GM21447 (cell line): Measurements from ENCODE around the gene VSIG1.

ENCODE experiments used
- ATAC-seq: cut with Tn5 transposase; IDR thresholded peaks from one replicate; pipeline ENCODE4 v1.9.1; 2021; ENCODE audit not compliant: unreplicated experiment

The VSIG1 gene

DNA sequence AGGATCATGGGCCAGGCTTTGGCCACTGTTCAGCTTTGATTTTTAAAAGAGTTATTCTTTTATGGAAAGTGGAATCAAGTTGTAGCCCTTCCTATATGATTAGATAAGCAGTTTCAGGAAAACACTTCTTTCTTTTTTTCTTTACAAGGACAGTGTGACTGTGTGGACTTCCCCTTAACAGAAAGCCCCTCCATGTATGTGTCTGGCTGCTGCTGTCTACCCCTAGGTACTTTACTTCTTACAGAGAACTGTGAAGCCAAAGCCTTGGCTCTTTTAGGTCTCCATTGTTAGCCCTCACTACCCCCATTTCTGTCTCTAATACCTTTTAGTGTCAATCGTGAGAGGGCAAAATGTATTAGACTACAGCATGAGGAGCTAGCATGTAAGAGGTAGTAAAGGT, 19.1 kb downstream of the VSIG1 start:
- ATAC-seq, result no peak

DNA sequence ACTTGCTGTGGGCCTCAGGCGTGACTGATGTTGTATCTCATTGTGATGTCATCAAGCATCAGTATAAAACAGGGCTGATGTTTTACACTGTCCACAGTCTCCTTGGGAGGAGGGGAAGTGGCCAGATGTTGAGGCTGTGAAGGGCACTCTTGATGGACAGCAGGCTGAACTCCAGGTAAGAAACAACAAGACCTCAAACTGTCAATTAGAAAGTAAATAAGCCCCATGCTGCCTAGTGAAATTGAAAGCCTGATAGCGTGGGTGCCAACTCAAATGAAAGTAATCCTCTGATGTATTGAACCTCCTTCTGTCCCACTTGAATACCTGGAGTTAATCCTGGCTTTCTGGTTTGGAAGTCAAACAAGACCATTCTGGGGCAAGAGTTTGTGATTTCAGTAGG, 19.7 kb downstream of the VSIG1 start:
- ATAC-seq, result no peak

DNA sequence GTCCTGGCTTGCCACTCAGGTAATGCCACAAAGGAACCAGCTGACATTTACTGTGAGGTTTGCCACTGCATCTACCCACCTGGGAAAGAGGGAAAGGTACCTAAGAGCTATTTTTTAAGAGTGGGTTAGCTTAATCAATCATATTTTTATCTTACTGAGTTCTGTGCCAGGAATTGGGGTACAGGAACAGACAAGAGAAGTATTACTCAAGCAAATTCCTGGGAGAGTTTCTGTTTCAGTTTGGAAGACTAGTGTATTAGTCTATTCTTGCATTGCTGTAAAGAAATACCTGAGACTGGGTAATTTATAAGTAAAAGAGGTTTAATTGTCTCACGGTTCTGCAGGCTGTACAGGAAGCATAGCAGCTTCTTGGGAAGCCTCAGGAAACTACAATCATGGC, 23.3 kb downstream of the VSIG1 start:
- no peak for ATAC-seq

DNA sequence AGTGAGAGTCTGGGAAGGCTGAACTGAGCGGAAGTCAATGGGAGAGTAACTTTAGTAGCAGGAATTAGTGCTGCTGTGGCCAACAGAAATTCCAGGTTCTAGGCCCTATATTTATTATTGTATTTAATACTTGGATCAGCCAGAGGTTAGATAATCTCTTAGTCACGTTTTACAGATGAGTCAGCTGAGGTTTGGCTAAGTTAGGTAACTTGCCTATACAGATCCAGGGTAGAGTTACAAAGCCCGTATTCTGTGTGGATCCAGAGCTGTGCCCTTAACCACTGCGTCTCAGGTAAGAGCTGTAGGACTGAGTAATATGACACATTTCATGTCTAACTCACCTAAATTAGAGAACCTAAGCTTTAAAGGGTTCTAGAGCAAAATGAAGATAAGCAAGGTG, 26.0 kb downstream of the VSIG1 start:
- ATAC-seq, result no peak

DNA sequence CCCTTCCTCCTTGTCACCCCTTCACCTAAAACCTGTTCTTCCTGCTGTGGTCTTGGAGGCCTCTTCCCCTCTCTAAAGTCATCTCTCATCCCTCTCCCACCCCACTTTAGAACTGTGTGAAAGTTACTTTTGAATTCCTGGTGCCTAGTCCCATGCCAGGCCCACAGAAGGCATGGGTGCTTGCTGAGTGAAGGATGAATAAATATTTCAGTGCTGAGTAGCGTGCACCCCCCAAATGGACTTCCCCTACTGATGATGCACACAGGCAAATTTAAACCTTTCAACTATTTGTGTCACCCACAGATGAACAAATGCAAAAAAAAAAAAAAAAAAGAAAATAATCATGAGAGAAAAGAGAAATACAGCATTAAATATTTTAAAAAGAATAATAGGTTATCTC, 26.7 kb downstream of the VSIG1 start:
- no peak for ATAC-seq

DNA sequence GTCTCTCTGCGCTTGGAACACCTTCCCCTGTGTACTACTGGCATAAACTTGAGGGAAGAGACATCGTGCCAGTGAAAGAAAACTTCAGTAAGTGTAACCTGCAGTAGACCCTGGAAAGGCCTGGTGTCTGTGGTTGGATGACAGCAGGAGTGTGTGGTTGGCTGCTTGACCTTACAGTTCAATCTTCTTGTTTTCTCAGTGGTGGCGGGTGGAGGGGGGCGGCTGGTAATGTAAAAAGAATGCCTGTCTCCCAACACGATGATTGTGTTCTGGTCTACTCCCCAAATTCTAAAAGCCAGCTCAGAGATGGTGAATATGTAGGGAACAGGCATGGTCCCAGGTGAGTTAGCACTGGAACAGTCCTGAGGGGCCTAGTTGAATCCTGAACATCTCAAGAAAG, 27.9 kb downstream of the VSIG1 start:
- no peak for ATAC-seq

DNA sequence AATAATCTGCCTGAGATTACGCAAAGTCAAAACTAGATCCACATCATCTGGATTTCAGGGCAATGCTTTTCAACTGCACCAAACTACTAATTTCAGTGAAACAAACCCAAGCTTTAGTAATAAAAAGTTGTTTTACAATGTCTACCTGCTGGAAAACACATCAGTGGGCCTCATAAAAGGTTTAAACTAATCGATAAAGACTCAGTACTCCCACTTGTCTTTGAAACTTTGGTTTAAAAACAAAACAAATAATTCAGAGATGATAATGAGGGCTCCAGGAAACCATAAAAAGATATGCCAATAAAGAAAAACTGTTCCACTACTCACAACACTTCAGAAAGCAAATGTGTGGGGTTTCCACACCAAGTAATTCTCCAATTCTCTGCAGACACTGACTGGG, 36.2 kb downstream of the VSIG1 start:
- no peak for ATAC-seq

DNA sequence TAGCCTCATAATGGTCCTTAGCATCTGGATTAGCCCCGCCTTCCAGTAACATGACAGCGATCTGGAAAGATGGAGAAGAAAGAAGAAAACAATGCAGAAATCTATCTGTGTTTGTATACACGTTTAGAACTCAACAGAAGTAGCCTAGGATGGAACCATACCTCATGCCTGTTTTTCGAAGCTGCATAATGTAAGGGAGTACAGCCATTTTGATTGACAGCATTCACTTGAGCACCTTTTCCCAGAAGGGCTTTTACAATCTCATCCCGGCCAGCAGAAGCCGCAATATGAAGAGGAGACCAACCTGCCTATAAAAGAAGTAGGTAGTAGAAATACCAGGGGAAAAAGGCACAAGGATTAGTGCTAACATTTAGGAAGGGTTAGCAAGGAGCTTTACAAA, 42.9 kb downstream of the VSIG1 start:
- ATAC-seq, result no peak

DNA sequence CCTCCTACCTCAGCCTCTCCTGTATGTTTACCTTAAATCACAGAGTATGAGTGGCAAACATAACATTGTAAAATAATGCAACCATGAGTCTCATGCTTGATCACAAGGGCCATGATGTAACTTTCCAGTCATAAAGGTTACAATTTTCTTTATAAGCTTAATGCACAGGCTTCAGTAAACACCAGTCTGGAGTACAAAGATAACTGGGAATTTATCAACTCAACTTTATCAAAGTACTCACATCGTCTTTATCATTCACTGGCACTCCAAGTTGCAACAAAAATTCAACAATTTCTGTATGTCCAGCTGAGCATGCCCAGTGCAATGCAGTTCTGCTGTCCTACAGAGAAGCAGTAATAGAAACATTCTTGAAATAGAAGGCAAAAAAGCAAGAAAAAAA, 43.6 kb downstream of the VSIG1 start:
- no peak for ATAC-seq

DNA sequence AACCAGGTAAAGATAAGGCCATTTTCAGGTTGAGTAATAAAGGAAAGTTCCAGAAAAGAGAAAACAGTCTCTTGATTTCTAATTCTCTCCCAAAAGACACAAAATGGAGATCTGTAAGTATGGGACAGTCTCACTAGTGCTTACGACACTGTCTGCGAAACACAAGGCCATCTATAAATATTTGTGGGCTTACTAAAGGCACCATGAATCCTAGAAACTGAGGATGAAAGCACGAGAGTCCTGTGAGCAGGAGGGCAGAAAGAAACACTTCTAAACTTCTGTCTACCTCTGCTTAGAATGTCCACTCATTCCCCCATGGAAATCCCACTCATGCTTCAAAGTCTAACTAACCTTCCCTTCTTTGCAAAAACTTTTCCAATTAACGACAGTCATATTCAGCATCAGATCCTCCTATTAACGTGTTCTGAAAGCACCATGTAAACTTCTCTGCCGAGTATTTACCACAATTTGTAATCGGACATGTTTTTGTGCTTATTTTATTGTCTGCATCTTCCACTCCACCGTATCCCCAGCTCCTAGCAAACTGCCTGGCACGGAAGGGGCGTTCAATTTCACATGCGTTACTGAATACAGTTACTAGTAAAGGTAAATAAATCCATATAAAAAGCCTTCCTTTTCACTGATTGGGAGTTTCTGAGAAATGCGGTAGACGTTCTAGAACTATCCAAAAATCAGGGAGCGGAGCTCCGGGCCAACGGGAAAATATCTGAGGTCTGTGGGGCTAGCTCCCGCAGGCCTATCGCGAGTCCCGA, 45.8 kb downstream of the VSIG1 start:
- no peak for ATAC-seq

DNA sequence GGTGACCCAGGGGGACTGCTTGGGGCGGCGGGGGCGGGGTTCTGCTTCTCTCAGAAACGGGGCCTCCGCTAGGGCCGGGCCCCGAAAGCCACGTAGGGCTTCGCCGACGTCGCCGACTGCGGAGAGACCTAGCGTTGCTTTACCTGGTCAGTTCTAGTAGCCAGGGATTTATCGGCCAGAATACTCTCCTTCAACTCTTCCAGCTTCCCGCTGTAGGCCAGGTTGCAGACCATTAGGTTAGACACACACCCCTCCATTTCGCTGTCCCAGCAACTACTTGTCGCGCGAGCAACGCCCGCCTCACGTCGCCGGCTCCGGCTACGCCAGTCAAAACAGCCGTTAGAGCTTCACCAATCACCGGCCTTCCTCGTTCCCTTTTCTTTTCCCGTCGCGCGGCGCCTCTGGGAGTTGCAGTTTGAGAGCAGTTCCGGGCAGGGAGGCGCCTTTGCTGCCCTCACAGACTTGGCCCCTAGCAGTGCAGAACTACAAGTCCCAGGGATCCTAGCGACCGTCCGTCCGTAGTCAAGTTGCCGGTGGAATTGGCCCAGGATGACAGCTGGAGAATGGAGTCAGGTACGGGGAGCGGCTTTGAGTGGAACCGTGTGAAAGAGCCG, 46.5 kb downstream of the VSIG1 start, which contains the start of the genes ATG4A and PSMD10:
TSS of gene ATG4A (plus strand) at position 515 of the 614 bp plus-strand sequence. CDS start at position 564, 49 bp downstream.
TSS of gene PSMD10 (minus strand) at position 279 of the 614 bp plus-strand sequence. CDS start at position 257, 22 bp downstream.
- ATAC-seq, result peak; percentile 96

DNA sequence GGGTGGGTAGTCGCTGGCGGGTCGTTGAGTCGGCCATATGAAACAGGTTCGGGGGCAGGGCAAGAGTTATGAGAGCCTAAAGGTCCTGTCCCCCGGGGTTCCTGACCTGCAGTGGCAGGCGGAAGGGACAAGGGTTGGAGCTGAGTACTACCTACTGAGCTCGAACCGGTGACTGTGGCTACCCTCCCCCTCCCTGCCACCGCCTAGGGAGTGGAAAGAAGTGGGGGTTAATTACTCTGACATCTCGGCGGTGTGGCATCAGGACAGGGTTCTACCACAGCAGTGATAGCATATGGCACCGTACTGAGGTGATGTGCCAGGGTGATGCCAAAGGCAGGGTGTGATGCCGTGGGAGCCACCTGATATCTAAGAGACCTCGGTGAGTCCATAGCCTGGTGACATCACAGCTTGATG, 47.0 kb downstream of the VSIG1 start:
- peak; percentile 46 for ATAC-seq

DNA sequence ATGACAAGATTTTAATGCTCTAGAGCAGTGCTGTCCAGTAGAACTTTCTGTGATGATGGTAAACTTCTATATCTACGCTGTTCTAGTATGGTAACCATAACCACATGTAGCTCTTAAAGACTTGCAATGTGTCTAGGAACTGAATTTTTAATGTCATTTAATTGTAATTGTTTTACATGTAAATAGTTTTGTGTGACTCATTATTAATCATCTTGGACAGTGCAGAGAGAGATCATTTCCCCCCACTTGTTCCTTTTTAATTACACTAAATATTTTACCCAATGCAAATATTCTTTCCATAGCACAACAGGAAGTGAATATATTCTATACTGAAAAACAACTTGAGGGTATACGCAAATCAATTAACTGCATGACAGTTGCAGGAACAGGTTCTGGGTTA, 52.5 kb downstream of the VSIG1 start:
- ATAC-seq, result no peak

DNA sequence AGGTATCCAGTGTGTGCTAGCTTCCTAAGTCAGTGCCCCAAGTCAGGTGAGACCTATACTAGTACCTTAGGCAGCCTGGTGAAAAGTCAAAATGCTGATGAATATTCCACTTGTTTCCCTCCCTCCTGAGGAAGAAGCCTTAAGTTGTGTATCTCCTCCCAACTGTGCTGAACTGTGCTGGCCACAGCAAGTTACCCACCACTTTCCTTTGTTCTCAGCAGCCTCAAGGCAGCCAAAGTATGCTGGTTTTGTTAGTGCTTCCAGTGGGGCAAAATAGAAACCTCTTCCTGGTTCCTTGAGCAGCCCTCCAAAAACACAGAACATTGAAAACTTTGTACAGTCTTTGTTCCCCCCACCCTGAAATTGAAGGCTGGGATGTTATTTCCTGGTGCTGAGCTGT, 60.6 kb downstream of the VSIG1 start:
- ATAC-seq, result no peak

DNA sequence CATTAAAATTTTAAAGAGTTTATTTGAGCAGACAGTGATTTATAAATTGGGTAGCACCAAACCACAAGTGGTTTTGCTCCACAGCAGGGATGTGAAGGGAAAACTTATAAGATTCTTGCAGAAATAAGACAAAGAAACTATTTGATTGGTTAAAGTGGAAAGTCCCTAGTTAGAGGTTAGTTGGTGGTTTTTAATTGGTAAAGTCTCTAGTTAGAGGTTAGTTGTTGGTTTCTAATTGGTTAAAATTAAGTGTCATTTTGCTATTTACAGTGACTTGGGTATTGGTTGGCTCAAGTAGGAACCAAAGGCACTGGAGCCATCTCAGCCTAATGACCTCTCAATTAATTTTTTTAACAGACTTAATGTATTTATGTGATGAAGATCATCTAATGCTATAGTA, 69.7 kb downstream of the VSIG1 start:
- no peak for ATAC-seq

DNA sequence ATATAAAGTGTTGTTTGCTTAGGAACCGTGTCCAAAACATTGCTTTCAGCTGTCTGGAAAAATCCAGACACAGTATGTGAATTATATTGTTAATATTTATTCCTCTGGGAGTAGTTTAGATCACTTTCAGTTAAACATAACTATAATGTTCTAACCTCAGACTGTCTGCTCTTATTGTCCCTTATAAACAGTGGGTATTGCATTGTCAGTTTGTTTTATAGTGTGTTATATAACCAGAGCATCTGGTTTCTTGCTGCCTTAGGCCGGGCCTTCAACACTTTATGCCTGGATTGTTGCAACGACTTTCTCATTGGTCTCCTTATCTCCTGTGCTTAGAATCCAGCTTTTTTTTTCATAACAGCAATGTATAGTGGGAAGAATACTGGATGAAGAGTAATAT, 73.1 kb downstream of the VSIG1 start:
- no peak for ATAC-seq

DNA sequence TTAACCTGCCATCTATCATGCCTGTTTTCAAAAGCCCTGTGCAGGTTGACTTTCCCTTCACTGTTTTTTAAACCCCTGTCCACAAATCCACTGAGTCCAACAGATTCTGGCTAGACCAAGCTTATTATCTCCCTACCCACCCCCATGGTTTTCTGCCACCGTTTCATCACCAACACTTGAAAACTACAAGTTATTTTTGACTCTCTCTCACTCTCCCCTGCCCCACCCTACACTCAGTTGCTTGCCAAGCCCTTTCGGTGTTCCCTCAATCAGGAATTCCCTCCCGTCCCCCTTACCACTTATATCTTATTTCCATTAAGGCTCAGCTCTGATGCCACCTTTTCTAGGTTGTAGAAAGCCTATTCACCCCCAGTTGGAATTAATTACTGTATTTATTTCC, 76.4 kb downstream of the VSIG1 start:
- no peak for ATAC-seq

DNA sequence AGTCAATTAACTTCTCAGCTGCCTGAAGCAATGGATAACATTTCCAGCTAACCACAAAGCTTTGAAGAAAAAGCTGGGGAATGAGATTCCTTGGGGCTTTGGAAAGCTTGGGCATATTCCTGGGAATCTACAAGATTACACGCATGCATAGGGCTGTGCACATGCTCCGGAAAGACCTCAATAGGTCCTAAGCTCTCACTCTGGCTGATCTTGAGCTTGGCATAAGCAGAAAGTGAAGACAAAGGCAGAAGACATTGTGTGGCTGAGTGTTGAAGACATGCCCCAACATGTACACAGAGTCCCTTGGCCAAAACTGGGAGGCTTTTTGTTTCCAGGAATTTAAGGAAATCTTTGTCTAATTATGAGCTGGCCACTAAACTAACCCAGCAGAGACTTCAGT, 77.9 kb downstream of the VSIG1 start:
- no peak for ATAC-seq

DNA sequence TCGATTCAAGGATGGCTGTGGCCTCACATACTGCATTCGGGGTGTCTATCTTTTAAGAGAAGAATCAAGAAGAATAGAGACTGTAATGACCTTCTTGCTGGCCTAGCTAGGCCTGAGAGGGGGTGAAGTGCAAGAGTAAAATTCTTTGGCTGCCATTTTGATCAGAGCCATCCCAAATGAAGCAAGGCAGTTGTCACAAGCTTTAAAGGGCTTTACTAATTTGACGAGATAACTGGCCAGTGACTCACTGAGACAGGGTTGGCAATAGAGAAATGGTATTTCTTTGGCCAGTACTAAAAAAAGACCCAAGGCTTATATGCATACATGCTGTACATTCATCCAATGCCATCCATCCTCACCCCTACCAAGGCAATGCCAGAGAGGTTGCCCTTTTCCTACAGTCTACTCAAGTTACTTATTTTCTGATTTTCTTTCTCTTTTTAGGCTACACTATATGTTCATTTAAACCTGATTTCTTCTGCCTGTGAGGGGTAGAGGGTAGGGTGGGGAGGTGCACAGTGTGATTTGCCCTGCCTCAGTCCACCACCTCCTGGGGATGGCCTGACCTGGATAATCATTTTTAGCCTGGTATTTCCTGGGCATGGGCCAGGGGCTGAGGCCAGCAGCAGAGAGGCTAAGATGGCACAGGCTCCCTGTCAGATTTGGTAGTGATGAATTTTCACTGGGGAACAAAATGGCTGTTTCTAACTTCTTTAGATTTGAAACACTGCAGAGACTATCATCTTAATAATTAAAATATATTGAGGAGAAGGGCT, 78.9 kb downstream of the VSIG1 start:
- ATAC-seq, result no peak

DNA sequence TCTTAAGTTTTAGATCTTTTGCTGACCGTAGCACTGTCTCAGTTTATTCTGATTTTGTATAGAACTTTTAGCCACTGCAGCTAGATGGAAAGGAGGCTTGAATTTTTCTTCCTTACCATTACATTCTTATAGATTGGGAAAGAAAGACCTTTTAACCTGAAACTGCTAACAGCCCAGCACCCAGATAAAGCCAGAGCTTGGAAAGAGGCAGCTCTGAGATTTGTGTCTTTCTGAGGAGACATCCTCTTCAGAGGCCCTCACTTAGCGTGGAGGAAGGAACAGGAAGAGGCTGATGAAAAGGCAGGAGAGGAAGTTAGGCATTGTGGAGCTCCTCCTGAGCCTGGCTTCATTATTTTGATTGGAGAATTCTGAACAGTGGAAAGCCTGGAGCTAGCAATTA, 81.8 kb downstream of the VSIG1 start:
- no peak for ATAC-seq

DNA sequence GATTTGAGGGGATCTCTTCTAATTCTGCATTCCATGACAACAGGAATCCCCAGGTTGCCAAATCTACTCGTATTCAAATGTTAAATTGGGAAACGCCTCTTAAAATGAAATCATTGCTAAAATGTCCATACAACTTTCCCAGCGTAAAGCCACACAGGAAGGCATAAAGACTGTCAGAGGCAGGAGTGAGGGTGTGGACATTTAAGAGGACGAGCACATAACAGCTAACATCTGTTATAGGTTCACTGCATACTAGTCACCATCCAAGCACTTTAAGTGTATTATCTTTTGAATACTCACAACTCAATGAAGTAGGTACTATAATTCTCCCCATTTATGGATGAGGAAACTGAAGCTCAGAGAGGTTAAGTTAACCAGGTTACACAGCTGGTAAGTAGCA, 82.3 kb downstream of the VSIG1 start:
- ATAC-seq, result no peak
